VCaP (cell line): ENCODE results near the gene PFDN2.

Experiments
- H3K27ac ChIP-seq: fragments of 450-650 bp; 2 replicates; pipeline ENCODE4 v1.5.1; 2017
- TF ChIP-seq, protein P1 (sequence below): fragments of 450-650 bp; conservative IDR thresholded peaks from 2 replicates; pipeline ENCODE4 v1.5.1; 2017; ENCODE audit warnings: mild to moderate bottlenecking, moderate library complexity

The PFDN2 gene

DNA sequence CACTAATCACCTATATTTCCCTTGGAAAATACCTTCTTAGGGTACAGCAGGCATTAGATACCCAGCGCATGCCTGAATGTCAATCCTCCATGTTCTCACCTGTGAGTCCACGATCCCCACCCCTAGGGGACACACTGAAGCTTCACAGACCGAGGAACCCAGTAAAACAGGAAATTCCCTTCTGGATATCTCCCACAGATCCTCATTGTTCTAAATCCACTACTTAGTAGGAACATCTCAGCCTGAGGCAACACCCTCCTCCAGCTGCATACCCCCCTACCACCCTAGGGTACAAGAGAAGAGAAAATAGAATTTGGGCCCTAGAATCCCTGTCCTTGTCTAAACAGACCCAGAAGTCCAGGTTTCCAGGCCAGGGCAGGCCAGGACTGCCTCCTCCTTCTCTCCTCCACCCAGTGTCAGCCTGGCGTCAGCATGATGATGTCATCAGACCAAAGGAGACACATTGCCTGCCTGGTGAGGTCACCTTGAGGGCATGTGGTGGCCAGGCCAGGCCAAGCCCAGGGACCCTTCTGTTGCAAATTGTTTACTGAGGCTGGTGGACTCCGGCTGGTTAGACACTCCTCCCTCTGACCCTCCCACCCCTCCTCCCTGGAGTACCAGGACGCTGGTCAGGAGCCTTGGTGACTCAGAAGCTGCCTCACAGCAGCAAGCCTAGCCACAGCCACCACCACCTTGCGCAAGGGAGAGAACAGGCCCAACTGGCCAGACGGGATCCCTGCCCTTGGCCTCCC lies 34.7 kb downstream of the PFDN2 start:
- H3K27ac ChIP-seq, result no peak overlapping the region

DNA sequence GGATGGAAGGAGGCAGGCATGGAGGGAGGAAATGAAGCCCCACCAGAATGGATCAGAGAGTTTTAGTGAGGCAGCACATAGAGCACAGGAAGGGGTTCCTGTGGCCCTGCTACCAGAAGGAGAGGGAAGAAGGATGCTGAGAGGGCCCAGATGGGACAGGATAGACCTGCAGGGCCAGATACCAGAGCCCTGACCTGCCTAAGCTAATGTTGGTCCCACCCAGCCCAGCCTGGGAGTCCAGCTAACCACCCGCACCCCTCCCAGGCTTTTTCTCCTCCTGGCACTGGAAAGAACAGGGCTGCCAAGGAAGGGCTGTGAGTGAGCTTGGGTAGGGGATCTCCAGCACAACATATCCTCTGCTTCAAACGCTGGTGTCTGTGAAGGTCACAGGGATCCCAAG lies 35.4 kb downstream of the PFDN2 start:
- TF ChIP-seq, protein P1, sequence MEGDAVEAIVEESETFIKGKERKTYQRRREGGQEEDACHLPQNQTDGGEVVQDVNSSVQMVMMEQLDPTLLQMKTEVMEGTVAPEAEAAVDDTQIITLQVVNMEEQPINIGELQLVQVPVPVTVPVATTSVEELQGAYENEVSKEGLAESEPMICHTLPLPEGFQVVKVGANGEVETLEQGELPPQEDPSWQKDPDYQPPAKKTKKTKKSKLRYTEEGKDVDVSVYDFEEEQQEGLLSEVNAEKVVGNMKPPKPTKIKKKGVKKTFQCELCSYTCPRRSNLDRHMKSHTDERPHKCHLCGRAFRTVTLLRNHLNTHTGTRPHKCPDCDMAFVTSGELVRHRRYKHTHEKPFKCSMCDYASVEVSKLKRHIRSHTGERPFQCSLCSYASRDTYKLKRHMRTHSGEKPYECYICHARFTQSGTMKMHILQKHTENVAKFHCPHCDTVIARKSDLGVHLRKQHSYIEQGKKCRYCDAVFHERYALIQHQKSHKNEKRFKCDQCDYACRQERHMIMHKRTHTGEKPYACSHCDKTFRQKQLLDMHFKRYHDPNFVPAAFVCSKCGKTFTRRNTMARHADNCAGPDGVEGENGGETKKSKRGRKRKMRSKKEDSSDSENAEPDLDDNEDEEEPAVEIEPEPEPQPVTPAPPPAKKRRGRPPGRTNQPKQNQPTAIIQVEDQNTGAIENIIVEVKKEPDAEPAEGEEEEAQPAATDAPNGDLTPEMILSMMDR, result no peak
- no peak overlapping the region for H3K27ac ChIP-seq

More for the DNA sequence above, 34.7 kb downstream of the PFDN2 start:
- TF ChIP-seq, protein P1, result no peak

DNA sequence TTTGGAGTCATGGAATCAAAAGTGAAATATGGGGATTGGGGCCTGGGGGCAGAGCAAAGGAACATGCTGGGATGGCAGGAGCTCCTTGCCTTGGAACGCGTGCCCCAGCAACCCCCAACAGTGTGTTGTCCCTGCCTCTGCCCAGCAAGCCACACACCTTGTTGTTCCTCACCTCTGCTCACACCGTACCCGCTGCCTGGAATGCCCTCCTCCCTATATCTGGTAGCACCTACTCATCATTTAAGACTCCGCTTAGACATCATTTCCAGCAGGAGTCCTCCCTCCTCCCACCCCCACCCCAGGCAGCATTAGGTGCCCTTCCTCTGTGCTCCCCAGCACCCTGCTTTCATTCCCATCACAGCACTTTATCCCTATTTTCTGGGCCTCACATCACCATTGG lies 36.3 kb downstream of the PFDN2 start:
- TF ChIP-seq, protein P1, result no peak
- H3K27ac ChIP-seq, result no peak overlapping the region

DNA sequence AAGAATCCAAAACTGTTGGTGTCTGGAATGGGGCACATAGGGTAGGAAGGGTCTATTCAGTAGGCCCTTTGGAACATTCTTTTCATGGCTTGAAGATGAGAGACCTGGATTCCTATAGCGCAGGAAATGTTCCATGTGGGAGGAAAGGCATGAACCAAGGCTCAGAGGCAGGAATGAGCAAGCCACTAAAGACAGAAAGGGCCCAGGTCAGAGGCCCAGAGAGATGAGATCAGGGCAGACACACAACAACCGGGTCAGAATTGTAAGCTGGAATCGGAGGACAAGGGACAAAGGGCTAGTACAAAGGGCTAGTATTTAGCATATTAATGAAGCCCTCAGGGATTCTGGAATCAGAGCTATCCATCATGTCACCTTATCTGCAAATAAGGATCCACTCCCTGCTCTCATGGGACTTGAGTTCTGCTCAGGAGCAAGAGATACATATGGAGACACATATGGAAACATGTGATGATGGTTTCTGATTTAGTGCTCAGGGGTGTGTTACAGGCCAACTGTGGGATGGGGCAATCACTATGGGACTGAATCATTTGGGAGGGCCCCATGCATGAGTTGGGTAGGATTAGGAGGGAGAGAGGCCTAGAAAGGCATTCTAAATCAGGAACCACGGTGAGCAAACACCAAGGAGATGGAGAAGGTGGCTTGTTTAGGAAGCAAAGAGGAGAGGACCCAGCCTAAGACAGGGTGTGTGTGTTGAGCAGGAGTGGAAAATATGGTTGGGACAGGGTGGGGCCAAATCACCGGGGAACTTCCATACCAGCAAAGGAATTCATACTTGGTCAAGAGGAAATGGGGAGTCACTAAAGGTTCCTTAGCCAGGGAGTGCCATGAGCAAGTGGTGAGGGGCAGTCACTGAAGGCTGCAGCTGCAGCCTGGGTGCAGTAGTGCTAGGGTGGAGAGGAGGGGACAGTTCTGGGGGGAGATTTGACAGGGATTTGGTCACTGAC lies 37.1 kb downstream of the PFDN2 start:
- H3K27ac ChIP-seq, result no peak overlapping the region
- TF ChIP-seq, protein P1, result no peak

DNA sequence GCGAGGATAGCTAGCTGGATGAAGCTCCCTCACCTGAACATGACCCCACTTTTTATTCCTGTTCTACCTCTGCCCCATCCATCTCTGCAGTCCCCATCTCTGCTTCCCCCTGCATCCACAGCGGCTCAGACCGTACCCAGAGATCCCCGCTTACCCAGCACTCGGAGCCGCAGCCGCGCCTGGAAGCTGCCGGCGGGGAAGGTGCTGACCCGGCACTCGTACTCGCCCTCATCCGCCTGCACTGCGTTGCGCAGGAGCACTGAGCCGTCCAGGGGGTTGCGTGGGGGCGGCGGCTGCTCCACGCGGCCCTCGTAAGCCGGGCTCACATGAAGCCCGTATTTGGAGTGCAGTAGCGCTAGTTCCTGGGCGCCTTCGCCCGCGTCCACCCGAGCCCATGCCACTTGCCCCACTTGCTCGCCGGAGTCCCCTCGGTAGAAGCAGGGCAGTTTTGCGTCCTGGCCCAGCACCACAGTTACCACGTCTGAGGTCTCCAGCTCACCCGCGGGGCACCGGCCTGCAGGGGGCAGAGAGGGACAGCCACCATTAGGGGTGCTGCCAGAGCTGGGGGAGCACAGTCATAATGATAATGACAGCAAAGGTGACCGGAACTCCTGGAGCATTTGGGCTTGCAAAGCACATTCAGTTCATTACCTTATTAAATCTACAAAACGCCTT lies 38.3 kb downstream of the PFDN2 start:
- no peak overlapping the region for H3K27ac ChIP-seq
- TF ChIP-seq, protein P1, result no peak

DNA sequence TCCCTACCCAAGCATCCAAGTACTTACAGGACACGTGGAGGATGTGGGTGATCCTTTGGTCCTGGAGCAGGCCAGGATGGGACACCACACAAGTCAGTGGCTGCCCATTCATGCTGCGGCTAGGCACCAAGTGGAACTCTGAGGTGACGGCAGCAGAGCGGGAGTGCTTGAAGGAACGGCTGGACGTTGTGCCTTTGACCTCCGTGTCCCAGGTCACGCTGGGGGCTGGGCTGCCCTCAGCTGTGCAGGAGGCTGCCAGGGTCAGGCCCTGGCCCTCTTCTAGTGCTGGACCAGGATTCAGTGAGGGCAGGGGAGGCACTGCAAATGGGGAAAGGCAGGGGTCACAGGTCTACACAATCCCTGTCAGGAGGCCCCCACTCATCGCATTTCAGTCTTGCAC lies 40.4 kb downstream of the PFDN2 start:
- TF ChIP-seq, protein P1, result no peak
- H3K27ac ChIP-seq, result no peak overlapping the region

DNA sequence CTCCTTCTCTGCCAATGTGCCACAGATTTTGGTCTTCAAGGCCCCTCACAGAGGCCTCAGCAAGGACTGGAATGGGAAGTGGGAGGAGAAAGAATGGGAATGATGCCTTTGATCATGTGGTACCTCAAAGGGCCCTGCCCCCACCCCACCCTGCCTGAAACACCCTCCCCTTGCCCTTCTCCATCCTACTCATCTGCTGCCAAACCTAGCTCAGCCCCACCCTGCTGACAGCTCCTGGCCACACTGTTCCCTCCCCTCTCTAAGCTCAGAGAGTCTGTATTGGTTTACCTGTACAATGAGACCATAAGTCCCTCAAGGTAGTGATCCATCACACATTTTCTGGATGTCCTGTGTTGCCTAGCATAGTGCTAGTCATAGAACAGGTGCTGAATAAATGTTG lies 41.4 kb downstream of the PFDN2 start:
- TF ChIP-seq, protein P1, result no peak
- no peak overlapping the region for H3K27ac ChIP-seq
